Activated naive CD8-positive, alpha-beta T cell treated with anti-CD3 and anti-CD28 coated beads, Interleukin-2, amount 10 ng/mL, durations not matched to agents 7 days and 5 days (primary cell): Measurements from ENCODE around the gene NRDC. TPM values are rescaled to one million over a fixed set of nuclear protein-coding genes. Genes with fewer than 3 reads are reported as not detected.

Source experiments
- ATAC-seq: fragments of 150-1000 bp; cut with Tn5 transposase; one replicate; pipeline ENCODE4 v1.10.0; 2021; ENCODE audit warnings: low read depth, moderate library complexity
- POLR2A ChIA-PET: fragments of 350-600 bp; sonication (Branson Sonifier 250); formaldehyde crosslinking; loops from one replicate; lab custom pipeline; 2021; ENCODE audit warnings: antibody characterized with exemption; lab: Charles Lee
- DNase-seq: peaks from one replicate; pipeline ENCODE4 v3.0.0; 2021
- H3K27ac Mint-ChIP-seq: one replicate; pipeline ENCODE4 v1.8.0; 2022; ENCODE audit warnings: mild to moderate bottlenecking, mixed read lengths
- H3K27me3 Mint-ChIP-seq: one replicate; pipeline ENCODE4 v1.8.0; 2022; ENCODE audit warnings: mild to moderate bottlenecking, moderate library complexity, mixed read lengths
- H3K36me3 Mint-ChIP-seq: one replicate; pipeline ENCODE4 v1.8.0; 2021; ENCODE audit warnings: mild to moderate bottlenecking, mixed read lengths
- H3K4me1 Mint-ChIP-seq: one replicate; pipeline ENCODE4 v1.8.0; 2021; ENCODE audit warnings: mixed read lengths
- H3K4me3 Mint-ChIP-seq: one replicate; pipeline ENCODE4 v1.8.0; 2022; ENCODE audit warnings: mild to moderate bottlenecking, moderate library complexity, mixed read lengths
- H3K9me3 Mint-ChIP-seq: one replicate; pipeline ENCODE4 v1.8.0; 2021; ENCODE audit warnings: mixed read lengths
- total RNA-seq, 2 experiments: library from RNA; stranded (reverse); gene quantifications; one replicate each; pipeline ENCODE4 v1.2.3, GENCODE V29; 2021

NRDC gene
- total RNA-seq, 2 experiments from 2014 or later: 158 to 170 TPM

- no peaks in the 10 kb centered on the region for H3K27me3 Mint-ChIP-seq
- H3K4me3 Mint-ChIP-seq: no peak overlapping the region
- DNase-seq: no peak
- POLR2A ChIA-PET: no interaction called here
- H3K4me1 Mint-ChIP-seq: peaks cover 49% of the 10 kb centered on the region
- H3K27ac Mint-ChIP-seq: peak overlapping the region; percentile 50
- H3K36me3 Mint-ChIP-seq: peaks cover 24% of the 10 kb centered on the region
- H3K9me3 Mint-ChIP-seq: no peaks in the 10 kb centered on the region
- ATAC-seq: no peak
Measured at GRCh38 chr1:51871351-51871975, 7.1 kb downstream of the NRDC start.

GRCh38 chr1:51870603-51871350 lies 7.8 kb downstream of the NRDC start:
- ATAC-seq: no peak
- Mint-ChIP-seq H3K9me3 (no peaks in the 10 kb centered on the region), H3K4me3 (no peak overlapping the region), H3K27me3 (no peaks in the 10 kb centered on the region), H3K27ac (peak overlapping the region; percentile 50), H3K36me3 (peaks cover 26% of the 10 kb centered on the region), H3K4me1 (peaks cover 48% of the 10 kb centered on the region)
- DNase-seq: no peak
- POLR2A ChIA-PET: no interaction called here

DNA sequence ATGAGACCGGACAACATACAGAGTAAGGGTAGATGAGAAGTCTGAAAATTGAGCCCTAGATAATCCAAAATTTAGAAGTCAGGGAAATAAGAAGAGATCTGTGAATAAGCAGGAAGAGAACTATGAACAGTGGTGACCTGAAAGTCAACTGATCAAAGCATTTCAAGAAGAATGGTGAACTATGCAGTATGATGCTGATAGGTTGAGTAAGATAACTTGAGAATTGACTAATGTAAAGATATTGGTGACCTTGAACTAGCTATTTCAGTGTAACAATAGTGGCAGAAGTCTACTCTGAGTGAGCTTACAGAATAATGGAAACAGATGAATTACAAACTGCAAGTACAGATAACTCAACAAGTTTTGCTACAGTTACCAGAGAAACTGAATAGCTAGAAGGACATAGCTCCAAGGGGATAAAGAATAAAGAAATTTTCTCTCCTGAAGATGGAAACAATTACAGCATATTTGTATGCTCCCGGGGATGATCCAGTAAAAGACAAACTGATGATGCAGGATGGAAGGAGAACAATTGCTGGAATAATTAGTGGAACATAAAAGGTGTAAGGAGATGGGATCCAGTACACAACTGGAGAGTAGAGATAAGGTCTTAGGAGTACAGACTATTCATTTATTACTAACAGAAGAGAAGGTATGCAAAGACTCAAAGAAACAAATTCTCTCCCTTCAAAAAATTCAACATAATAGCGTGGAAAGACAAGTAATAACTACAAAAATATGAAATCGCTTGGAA lies 10.9 kb downstream of the NRDC start:
- ATAC-seq (no peak), DNase-seq (no peak)
- POLR2A ChIA-PET: no interaction called here
- H3K36me3 Mint-ChIP-seq: peaks cover 20% of the 10 kb centered on the region
- H3K27me3 Mint-ChIP-seq: no peaks in the 10 kb centered on the region
- H3K9me3 Mint-ChIP-seq: no peaks in the 10 kb centered on the region
- H3K4me1 Mint-ChIP-seq: peaks cover 36% of the 10 kb centered on the region
- H3K4me3 Mint-ChIP-seq: no peak overlapping the region
- no peak overlapping the region for H3K27ac Mint-ChIP-seq

- peaks cover 13% of the 10 kb centered on the region for H3K36me3 Mint-ChIP-seq
- no peaks in the 10 kb centered on the region for H3K9me3 Mint-ChIP-seq
- DNase-seq: no peak
- H3K27me3 Mint-ChIP-seq: no peaks in the 10 kb centered on the region
- H3K27ac Mint-ChIP-seq: peak overlapping the region; percentile 21
- POLR2A ChIA-PET: interaction anchor here (1.1 kb wide), 1 partner anchor 13 kb away, joined by 3 read pairs; no protein-coding TSS in a partner anchor
- no peak for ATAC-seq
- peaks cover 18% of the 10 kb centered on the region for H3K4me1 Mint-ChIP-seq
- peak overlapping the region; percentile 6 for H3K4me3 Mint-ChIP-seq
Measured at GRCh38 chr1:51863384-51863783, 15.1 kb downstream of the NRDC start.

GRCh38 chr1:51861669-51862068 lies 16.9 kb downstream of the NRDC start:
- Mint-ChIP-seq H3K27ac (no peak overlapping the region), H3K4me3 (no peak overlapping the region), H3K27me3 (no peaks in the 10 kb centered on the region), H3K36me3 (peaks cover 12% of the 10 kb centered on the region), H3K9me3 (no peaks in the 10 kb centered on the region), H3K4me1 (peaks cover 10% of the 10 kb centered on the region)
- POLR2A ChIA-PET: interaction anchor here (0.7 kb wide), 1 partner anchor 16 kb away, joined by 3 read pairs; no protein-coding TSS in a partner anchor
- DNase-seq: no peak
- ATAC-seq: no peak

GRCh38 chr1:51859735-51860134 lies 18.8 kb downstream of the NRDC start:
- ATAC-seq: no peak
- H3K4me3 Mint-ChIP-seq: no peak overlapping the region
- peaks cover 14% of the 10 kb centered on the region for H3K4me1 Mint-ChIP-seq
- peaks cover 14% of the 10 kb centered on the region for H3K36me3 Mint-ChIP-seq
- POLR2A ChIA-PET: no interaction called here
- H3K27ac Mint-ChIP-seq: no peak overlapping the region
- no peaks in the 10 kb centered on the region for H3K9me3 Mint-ChIP-seq
- DNase-seq: no peak
- H3K27me3 Mint-ChIP-seq: no peaks in the 10 kb centered on the region

- DNase-seq (no peak), ATAC-seq (no peak)
- Mint-ChIP-seq H3K36me3 (peaks cover 16% of the 10 kb centered on the region), H3K27me3 (no peaks in the 10 kb centered on the region), H3K4me3 (no peak overlapping the region), H3K9me3 (no peaks in the 10 kb centered on the region), H3K27ac (no peak overlapping the region), H3K4me1 (peaks cover 14% of the 10 kb centered on the region)
- POLR2A ChIA-PET: no interaction called here
Measured at GRCh38 chr1:51859333-51859732, 19.2 kb downstream of the NRDC start.

DNA sequence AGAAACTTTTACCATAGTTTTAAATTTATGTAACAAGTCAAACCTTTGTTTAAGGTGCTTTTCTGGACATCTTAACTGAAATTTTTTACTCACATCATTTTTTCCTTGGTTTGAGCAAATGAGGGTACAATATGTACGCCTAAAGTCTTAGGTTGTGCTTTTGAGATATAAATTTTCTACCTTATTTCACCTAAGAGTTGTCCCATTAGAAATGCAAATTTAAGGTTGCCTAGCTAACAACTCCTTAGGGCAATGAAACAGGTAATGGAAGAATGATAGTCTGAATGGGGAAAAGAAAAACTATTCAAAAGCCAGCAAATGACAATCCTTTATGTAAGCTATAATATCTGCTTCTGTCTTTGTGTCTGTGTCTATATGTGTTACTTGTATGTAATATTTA lies 19.6 kb downstream of the NRDC start:
- Mint-ChIP-seq H3K27me3 (no peaks in the 10 kb centered on the region), H3K4me1 (peaks cover 14% of the 10 kb centered on the region), H3K36me3 (peaks cover 16% of the 10 kb centered on the region), H3K4me3 (no peak overlapping the region), H3K27ac (no peak overlapping the region), H3K9me3 (no peaks in the 10 kb centered on the region)
- ATAC-seq (no peak), DNase-seq (no peak)
- POLR2A ChIA-PET: no interaction called here

GRCh38 chr1:51856745-51857144 lies 21.8 kb downstream of the NRDC start:
- DNase-seq (no peak), ATAC-seq (no peak)
- H3K27me3 Mint-ChIP-seq: no peaks in the 10 kb centered on the region
- H3K27ac Mint-ChIP-seq: no peak overlapping the region
- H3K4me3 Mint-ChIP-seq: no peak overlapping the region
- peaks cover 7% of the 10 kb centered on the region for H3K4me1 Mint-ChIP-seq
- peaks cover 12% of the 10 kb centered on the region for H3K36me3 Mint-ChIP-seq
- no peaks in the 10 kb centered on the region for H3K9me3 Mint-ChIP-seq
- POLR2A ChIA-PET: no interaction called here

DNA sequence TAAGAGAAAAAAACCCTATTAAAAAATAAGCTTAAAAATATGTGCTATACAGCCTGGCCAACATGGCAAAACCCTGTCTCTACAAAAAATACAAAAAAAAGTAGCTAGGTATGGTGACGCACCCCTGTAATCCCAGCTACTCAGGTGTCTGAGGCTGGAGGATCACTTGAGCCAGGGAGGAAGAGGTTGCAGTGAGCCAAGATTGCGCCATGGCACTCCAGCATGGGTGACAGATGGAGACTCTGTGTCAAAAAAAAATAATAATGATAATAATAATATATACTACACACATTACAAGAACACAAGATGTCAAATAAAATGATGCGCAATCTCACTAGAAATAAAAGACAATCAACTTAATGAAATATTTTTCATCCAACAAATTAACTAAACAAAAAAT lies 22.9 kb downstream of the NRDC start:
- Mint-ChIP-seq H3K27ac (no peak overlapping the region), H3K9me3 (no peaks in the 10 kb centered on the region), H3K4me1 (peaks cover 9% of the 10 kb centered on the region), H3K27me3 (no peaks in the 10 kb centered on the region), H3K4me3 (no peak overlapping the region), H3K36me3 (peaks cover 10% of the 10 kb centered on the region)
- DNase-seq: no peak
- POLR2A ChIA-PET: interaction anchor here (0.6 kb wide), 1 partner anchor 23 kb away, joined by 3 read pairs; the partner anchor contains the start of gene NRDC
- ATAC-seq: no peak

GRCh38 chr1:51853360-51853759 lies 25.2 kb downstream of the NRDC start:
- DNase-seq (no peak), ATAC-seq (no peak)
- H3K4me3 Mint-ChIP-seq: no peak overlapping the region
- H3K27me3 Mint-ChIP-seq: no peaks in the 10 kb centered on the region
- no peak overlapping the region for H3K27ac Mint-ChIP-seq
- POLR2A ChIA-PET: no interaction called here
- no peaks in the 10 kb centered on the region for H3K9me3 Mint-ChIP-seq
- peaks cover 10% of the 10 kb centered on the region for H3K4me1 Mint-ChIP-seq
- peaks cover 14% of the 10 kb centered on the region for H3K36me3 Mint-ChIP-seq

DNA sequence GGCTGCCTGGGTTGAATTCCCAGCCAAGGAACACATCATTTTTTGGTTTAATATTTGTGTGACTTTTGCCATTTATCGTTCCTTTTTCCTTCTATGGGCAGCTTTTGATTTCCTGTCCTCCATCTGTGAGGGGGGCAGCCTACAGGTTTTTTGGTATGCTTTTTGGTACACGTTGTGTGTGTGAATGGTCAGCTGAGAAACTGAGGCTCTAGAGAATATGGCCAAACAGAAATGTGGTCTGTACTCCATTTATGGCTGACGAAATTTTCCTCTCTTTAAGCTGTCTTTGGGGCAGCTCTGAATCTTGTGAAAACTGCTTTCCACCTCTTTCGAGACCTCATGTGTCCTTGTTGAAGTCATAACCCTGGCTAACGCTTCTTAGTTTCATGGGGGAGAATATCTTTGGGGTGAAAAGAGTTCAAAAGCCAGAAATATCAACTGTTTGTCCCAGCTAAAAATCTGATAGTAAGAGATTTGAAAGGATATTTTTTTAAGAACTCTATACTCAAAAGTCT lies 26.6 kb downstream of the NRDC start:
- H3K27me3 Mint-ChIP-seq: no peaks in the 10 kb centered on the region
- peaks cover 15% of the 10 kb centered on the region for H3K36me3 Mint-ChIP-seq
- peaks cover 1% of the 10 kb centered on the region for H3K9me3 Mint-ChIP-seq
- POLR2A ChIA-PET: no interaction called here
- no peak overlapping the region for H3K27ac Mint-ChIP-seq
- peaks cover 10% of the 10 kb centered on the region for H3K4me1 Mint-ChIP-seq
- ATAC-seq: no peak
- H3K4me3 Mint-ChIP-seq: no peak overlapping the region
- DNase-seq: no peak
